ENCODE data around the gene BCL2. TPM values are rescaled to one million over a fixed set of nuclear protein-coding genes. Genes with fewer than 3 reads are reported as not detected.

The BCL2 gene
- total RNA-seq, 1 experiment from 2014 or later, result 2.6 TPM

DNA sequence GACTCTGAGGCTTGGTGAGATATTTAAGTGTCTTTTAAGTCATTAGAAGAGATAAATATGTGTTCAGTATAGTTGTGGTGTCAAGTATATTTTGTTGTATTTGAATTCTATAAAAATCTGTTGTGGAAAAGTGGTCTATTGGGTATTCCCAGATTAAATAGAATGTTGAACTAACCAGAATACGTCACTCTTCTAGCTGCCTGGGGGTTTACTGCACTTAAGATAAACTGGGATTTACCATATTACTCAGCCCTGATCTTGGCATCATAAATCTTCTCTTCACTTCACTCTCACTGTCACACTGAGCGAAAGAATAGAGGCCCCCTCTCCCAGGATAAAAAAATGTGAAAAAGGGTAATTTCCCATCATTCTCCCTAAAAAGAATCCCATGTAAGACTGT lies 129.8 kb downstream of the BCL2 start (continued):
- TF ChIP-seq ZNF263 (CRISPR knock-in tag; IDR thresholded peaks at IDR 0.05; ENCODE audit: low read depth) (no peak), FOXJ3 (CRISPR knock-in tag; IDR thresholded peaks at IDR 0.05; ENCODE audit: borderline replicate concordance) (no peak), ZNF219 (CRISPR knock-in tag; IDR thresholded peaks at IDR 0.05; ENCODE audit: borderline replicate concordance) (no peak), GRHL2 (CRISPR knock-in tag; IDR thresholded peaks at IDR 0.05; ENCODE audit: insufficient replicate concordance, severe bottlenecking) (no peak), NFE2L1 (CRISPR knock-in tag; IDR thresholded peaks at IDR 0.05) (no peak)
- TF ChIP-seq, protein P1, sequence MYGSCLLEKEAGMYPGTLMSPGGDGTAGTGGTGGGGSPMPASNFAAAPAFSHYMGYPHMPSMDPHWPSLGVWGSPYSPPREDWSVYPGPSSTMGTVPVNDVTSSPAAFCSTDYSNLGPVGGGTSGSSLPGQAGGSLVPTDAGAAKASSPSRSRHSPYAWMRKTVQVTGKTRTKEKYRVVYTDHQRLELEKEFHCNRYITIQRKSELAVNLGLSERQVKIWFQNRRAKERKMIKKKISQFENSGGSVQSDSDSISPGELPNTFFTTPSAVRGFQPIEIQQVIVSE (CRISPR knock-in tag; IDR thresholded peaks at IDR 0.05; ENCODE audit: borderline replicate concordance), result no peak
- TF ChIP-seq, protein P2, sequence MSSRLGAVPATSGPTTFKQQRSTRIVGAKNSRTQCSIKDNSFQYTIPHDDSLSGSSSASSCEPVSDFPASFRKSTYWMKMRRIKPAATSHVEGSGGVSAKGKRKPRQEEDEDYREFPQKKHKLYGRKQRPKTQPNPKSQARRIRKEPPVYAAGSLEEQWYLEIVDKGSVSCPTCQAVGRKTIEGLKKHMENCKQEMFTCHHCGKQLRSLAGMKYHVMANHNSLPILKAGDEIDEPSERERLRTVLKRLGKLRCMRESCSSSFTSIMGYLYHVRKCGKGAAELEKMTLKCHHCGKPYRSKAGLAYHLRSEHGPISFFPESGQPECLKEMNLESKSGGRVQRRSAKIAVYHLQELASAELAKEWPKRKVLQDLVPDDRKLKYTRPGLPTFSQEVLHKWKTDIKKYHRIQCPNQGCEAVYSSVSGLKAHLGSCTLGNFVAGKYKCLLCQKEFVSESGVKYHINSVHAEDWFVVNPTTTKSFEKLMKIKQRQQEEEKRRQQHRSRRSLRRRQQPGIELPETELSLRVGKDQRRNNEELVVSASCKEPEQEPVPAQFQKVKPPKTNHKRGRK (CRISPR knock-in tag; IDR thresholded peaks at IDR 0.05; ENCODE audit: borderline replicate concordance), result no peak

DNA sequence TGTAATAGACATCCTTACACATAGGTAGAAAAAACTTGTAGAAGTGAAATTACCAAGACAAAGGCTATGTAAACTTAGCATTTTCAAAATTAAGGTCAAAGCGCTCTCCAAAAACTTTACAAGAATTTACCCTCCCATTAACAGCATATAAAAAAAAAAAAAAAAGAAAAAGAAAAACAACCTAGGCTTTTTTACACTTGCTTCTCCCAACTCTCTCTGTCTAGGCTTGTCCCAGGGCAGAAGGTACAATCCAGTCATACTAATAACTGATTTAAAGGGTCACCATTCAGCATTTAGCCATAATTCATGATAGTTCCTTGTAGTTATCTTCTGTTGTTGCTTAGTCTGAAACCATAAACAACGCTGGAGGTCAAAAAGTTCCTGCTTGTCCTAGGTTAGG lies 130.5 kb downstream of the BCL2 start:
- Mint-ChIP-seq H3K27me3 (ENCODE audit: low read depth) (no peaks in the 10 kb centered on the region), H3K4me3 (no peak overlapping the region), H3K9me3 (peaks cover 4% of the 10 kb centered on the region), H3K36me3 (no peaks in the 10 kb centered on the region), H3K27ac (no peak overlapping the region), H3K4me1 (peaks cover 3% of the 10 kb centered on the region; the same call in 1 of the 2 replicates)
- TF ChIP-seq, protein P3, sequence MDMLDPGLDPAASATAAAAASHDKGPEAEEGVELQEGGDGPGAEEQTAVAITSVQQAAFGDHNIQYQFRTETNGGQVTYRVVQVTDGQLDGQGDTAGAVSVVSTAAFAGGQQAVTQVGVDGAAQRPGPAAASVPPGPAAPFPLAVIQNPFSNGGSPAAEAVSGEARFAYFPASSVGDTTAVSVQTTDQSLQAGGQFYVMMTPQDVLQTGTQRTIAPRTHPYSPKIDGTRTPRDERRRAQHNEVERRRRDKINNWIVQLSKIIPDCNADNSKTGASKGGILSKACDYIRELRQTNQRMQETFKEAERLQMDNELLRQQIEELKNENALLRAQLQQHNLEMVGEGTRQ (CRISPR knock-in tag; IDR thresholded peaks at IDR 0.05), result no peak
- TF ChIP-seq SP1 (CRISPR knock-in tag; conservative IDR thresholded peaks at IDR 0.05) (no peak), ATF1 (CRISPR knock-in tag; IDR thresholded peaks at IDR 0.05) (no peak), MYBL2 (CRISPR knock-in tag; IDR thresholded peaks at IDR 0.05) (no peak), TCF7 (CRISPR knock-in tag; IDR thresholded peaks at IDR 0.05; ENCODE audit: low read depth) (no peak), FOXP1 (CRISPR knock-in tag; IDR thresholded peaks at IDR 0.05; ENCODE audit: borderline replicate concordance) (no peak), ZNF423 (CRISPR knock-in tag; IDR thresholded peaks at IDR 0.05) (no peak), TP53 (CRISPR knock-in tag; IDR thresholded peaks at IDR 0.05) (no peak), PRRX2 (CRISPR knock-in tag; IDR thresholded peaks at IDR 0.05) (no peak), SOX15 (CRISPR knock-in tag; IDR thresholded peaks at IDR 0.05) (no peak), EMX1 (CRISPR knock-in tag; IDR thresholded peaks at IDR 0.05) (no peak)
- TF ChIP-seq, protein P4, sequence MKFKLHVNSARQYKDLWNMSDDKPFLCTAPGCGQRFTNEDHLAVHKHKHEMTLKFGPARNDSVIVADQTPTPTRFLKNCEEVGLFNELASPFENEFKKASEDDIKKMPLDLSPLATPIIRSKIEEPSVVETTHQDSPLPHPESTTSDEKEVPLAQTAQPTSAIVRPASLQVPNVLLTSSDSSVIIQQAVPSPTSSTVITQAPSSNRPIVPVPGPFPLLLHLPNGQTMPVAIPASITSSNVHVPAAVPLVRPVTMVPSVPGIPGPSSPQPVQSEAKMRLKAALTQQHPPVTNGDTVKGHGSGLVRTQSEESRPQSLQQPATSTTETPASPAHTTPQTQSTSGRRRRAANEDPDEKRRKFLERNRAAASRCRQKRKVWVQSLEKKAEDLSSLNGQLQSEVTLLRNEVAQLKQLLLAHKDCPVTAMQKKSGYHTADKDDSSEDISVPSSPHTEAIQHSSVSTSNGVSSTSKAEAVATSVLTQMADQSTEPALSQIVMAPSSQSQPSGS (CRISPR knock-in tag; IDR thresholded peaks at IDR 0.05; ENCODE audit: borderline replicate concordance, low read depth), result no peak
- TF ChIP-seq, protein P5, sequence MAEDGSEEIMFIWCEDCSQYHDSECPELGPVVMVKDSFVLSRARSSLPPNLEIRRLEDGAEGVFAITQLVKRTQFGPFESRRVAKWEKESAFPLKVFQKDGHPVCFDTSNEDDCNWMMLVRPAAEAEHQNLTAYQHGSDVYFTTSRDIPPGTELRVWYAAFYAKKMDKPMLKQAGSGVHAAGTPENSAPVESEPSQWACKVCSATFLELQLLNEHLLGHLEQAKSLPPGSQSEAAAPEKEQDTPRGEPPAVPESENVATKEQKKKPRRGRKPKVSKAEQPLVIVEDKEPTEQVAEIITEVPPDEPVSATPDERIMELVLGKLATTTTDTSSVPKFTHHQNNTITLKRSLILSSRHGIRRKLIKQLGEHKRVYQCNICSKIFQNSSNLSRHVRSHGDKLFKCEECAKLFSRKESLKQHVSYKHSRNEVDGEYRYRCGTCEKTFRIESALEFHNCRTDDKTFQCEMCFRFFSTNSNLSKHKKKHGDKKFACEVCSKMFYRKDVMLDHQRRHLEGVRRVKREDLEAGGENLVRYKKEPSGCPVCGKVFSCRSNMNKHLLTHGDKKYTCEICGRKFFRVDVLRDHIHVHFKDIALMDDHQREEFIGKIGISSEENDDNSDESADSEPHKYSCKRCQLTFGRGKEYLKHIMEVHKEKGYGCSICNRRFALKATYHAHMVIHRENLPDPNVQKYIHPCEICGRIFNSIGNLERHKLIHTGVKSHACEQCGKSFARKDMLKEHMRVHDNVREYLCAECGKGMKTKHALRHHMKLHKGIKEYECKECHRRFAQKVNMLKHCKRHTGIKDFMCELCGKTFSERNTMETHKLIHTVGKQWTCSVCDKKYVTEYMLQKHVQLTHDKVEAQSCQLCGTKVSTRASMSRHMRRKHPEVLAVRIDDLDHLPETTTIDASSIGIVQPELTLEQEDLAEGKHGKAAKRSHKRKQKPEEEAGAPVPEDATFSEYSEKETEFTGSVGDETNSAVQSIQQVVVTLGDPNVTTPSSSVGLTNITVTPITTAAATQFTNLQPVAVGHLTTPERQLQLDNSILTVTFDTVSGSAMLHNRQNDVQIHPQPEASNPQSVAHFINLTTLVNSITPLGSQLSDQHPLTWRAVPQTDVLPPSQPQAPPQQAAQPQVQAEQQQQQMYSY (CRISPR knock-in tag; IDR thresholded peaks at IDR 0.05), result no peak
- ATAC-seq (no peak), DNase-seq (ENCODE audit: low spot score) (no peak)
- ChIA-PET POLR2A (no interaction called here), CTCF (no interaction called here)
